Activated CD4-positive, alpha-beta memory T cell treated with anti-CD3 and anti-CD28 coated beads for 36 hours (primary cell): ENCODE results near the gene CENPT. TPM values are rescaled to one million over a fixed set of nuclear protein-coding genes. Genes with fewer than 3 reads are reported as not detected.
A peak's percentile ranks its signal among the peaks of the same experiment; 100 is the strongest.

Experiments used
- CTCF ChIA-PET: fragments of 350-600 bp; sonication (Branson Sonifier 250); formaldehyde crosslinking; loops from one replicate; lab custom pipeline; 2021; ENCODE audit warnings: antibody characterized with exemption, inconsistent platforms; lab: Charles Lee
- POLR2A ChIA-PET: fragments of 350-600 bp; sonication (Branson Sonifier 250); formaldehyde crosslinking; loops from one replicate; lab custom pipeline; 2021; ENCODE audit warnings: antibody characterized with exemption; lab: Charles Lee
- DNase-seq: peaks from one replicate; pipeline ENCODE4 v3.0.0-alpha.2; 2020
- H3K27ac Mint-ChIP-seq: one replicate; pipeline ENCODE4 v1.8.0; 2021; ENCODE audit warnings: mixed read lengths
- H3K27me3 Mint-ChIP-seq: one replicate; pipeline ENCODE4 v1.8.0; 2021; ENCODE audit warnings: mixed read lengths
- H3K36me3 Mint-ChIP-seq: one replicate; pipeline ENCODE4 v1.8.0; 2021; ENCODE audit warnings: mixed read lengths
- H3K4me1 Mint-ChIP-seq: one replicate; pipeline ENCODE4 v1.8.0; 2021; ENCODE audit warnings: low read depth, mixed read lengths
- H3K4me3 Mint-ChIP-seq: one replicate; pipeline ENCODE4 v1.8.0; 2021; ENCODE audit warnings: mild to moderate bottlenecking, mixed read lengths
- H3K9me3 Mint-ChIP-seq: one replicate; pipeline ENCODE4 v1.8.0; 2021; ENCODE audit warnings: mixed read lengths
- intact Hi-C: fragments of 100-400 bp; cut with micrococcal nuclease; formaldehyde crosslinking; loops from one replicate; pipeline ENCODE4 v1.15.1; 2023
- total RNA-seq, 2 experiments: library from RNA; stranded (reverse); gene quantifications; one replicate each; pipeline ENCODE4 v1.2.3, GENCODE V29; 2021

Gene CENPT
- total RNA-seq, 2 experiments from 2014 or later, result 39.2 to 40.2 TPM

DNA sequence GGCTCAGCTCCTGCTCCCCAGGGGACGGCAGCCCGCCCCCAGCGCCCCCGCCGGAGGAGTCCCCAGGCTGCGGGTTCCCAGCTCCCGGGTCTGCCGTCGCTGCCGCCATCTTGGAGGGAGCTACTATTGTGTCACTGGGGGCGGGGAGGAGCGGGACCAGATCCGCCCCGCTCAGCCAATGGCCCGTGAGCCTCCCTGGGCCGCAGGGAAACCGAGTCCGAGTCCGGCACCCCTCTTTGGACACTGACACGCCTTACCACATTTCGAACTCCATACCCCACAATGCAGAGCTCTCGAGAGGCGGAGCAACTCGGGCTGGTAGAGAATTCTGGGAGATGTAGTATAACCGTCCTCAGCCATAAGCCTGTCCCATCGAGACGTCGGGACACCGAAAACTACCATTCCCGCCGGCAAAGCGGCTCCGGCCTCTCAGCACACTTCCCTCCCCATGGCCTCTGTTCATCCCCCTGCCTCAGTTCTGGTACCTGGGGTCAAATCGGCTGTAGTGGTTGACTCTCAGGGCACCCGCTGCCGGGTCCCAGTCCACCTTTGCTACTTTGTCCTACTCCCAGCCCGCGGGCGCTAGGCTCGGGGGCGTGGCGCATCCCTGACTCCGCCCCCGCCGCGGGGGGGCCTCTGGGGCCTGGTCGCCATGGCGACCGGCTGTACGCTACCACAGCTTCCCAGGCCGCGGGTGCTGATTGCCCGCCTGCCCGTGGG is 40.9 kb downstream of the CENPT start, which contains the start of the genes RANBP10 and TSNAXIP1:
Gene RANBP10, minus strand, starts transcription at position 133 of the 720 bp plus-strand sequence. Its CDS starts 24 bp downstream, at position 109.
Gene TSNAXIP1, plus strand, starts transcription at position 462 of the 720 bp plus-strand sequence. CDS start 261 bp downstream, outside the sequence.
- ChIA-PET POLR2A (interaction anchor here (0.8 to 2.0 kb wide), 10 partner anchors 10 to 285 kb away, joined by 3 to 14 read pairs (median 6); partner anchors contain the start of genes CENPT, GFOD2, NUTF2 and PSMB10), CTCF (interaction anchor here (0.6 to 2.7 kb wide), 13 partner anchors 9 to 409 kb away, joined by 3 to 75 read pairs (median 3); partner anchors contain the start of gene CENPT)
- H3K4me3 Mint-ChIP-seq, result peak within 1 kb of the TSS; percentile 93
- peak within 1 kb of the TSS; percentile 91 for H3K27ac Mint-ChIP-seq
- no peaks in the 10 kb centered on the region for H3K27me3 Mint-ChIP-seq
- no peaks in the 10 kb centered on the region for H3K9me3 Mint-ChIP-seq
- H3K4me1 Mint-ChIP-seq, result peaks cover 39% of the 10 kb centered on the region
- H3K36me3 Mint-ChIP-seq, result peaks cover 22% of the 10 kb centered on the region
- peak; percentile 98 for DNase-seq
- intact Hi-C loops, result loop anchor here (1.0 to 10.0 kb wide), 7 partner anchors 36 to 325 kb away; partner anchors contain the start of genes ATP6V0D1, C16orf86, ENKD1 and GFOD2

DNA sequence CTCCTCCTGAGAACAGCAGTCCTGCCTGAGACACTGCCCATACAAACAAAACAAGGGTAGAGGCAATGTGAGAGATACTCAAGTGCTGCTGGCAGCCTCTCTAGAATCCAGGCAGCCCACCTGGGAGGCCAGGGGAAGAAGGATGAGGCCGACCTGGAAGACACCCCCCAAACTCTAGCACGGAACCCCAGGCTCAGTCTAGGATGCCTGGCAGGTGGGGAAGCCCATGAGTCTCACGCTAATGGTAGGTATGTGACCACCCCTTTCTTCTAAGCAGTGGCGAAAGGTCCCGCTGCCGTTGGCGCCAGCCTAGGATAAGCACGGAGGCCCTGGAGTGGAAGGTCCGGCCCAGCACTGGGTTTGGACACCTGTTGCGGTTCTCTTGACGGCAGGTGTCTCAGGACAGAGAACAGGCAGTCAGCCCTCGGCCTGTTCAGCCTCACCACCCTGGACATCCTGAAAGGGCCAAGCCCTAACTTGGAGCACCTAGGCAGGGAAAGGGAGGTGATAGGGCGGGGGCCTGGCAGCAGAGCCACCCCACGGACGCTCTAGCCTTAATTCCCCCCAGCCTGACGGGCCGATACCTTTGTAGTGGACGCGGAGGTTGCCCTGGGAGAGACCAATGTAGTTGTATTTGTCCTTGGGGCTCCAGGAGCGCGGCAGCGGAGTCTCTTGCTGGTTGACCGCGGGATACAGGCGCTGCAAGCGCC is 41.6 kb downstream of the CENPT start:
- Mint-ChIP-seq H3K36me3 (peaks cover 25% of the 10 kb centered on the region), H3K27me3 (no peaks in the 10 kb centered on the region), H3K4me1 (peaks cover 46% of the 10 kb centered on the region), H3K4me3 (peak overlapping the region; percentile 93), H3K27ac (peak overlapping the region; percentile 56), H3K9me3 (no peaks in the 10 kb centered on the region)
- ChIA-PET CTCF (interaction anchor here (0.6 to 2.7 kb wide), 12 partner anchors 10 to 408 kb away, joined by 3 to 75 read pairs (median 4); partner anchors contain the start of gene CENPT), POLR2A (interaction anchor here (1.2 to 2.0 kb wide), 8 partner anchors 10 to 285 kb away, joined by 4 to 14 read pairs (median 8); partner anchors contain the start of genes CENPT, GFOD2, NUTF2 and PSMB10)
- intact Hi-C loops, result loop anchor here (1.0 to 10.0 kb wide), 7 partner anchors 36 to 325 kb away; partner anchors contain the start of genes ATP6V0D1, C16orf86, ENKD1 and GFOD2
- DNase-seq, result peak; percentile 16

DNA sequence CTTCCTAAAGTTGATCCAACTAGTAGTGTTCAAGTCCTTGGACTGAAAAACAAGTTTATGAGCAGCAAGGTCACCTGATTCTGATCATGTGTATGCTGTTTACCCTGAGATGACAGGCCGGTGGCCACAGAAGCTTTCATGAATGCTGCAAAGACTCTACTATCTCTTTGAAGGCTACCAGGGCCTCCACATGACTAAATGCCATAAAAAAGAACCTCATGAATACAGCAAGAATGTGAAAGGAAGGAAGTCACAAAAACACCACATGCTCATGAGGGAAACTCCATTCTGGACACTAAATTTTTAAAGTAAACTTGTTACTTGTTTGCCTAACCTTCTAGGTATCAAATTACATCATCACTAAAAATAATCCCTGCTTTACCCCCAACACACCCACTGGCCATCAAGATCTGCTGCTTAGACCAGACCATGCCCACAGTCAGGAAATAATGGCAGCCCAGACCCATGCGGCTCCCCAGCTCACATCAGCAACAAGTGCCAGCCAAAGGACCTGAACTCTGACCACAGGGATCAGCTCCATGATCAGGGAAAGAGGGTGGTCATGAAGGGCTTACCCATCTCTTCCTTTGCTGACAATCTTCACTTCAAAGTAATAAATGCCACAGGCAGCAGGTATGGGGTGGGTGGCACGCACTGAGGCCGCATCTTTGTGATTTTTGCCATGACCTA is 42.5 kb downstream of the CENPT start:
- Mint-ChIP-seq H3K27me3 (no peaks in the 10 kb centered on the region), H3K4me1 (peaks cover 53% of the 10 kb centered on the region), H3K36me3 (peaks cover 29% of the 10 kb centered on the region), H3K4me3 (peak overlapping the region; percentile 93), H3K27ac (peak overlapping the region; percentile 56), H3K9me3 (no peaks in the 10 kb centered on the region)
- CTCF ChIA-PET, result interaction anchor here (5.3 kb wide), 1 partner anchor 11 kb away, joined by 51 read pairs; no protein-coding TSS in a partner anchor
- POLR2A ChIA-PET, result no interaction called here
- intact Hi-C loops, result loop anchor here (5.0 to 10.0 kb wide), 4 partner anchors 132 to 280 kb away; partner anchors contain the start of genes C16orf86, ENKD1, PSMB10 and RIPOR1
- no peak for DNase-seq

DNA sequence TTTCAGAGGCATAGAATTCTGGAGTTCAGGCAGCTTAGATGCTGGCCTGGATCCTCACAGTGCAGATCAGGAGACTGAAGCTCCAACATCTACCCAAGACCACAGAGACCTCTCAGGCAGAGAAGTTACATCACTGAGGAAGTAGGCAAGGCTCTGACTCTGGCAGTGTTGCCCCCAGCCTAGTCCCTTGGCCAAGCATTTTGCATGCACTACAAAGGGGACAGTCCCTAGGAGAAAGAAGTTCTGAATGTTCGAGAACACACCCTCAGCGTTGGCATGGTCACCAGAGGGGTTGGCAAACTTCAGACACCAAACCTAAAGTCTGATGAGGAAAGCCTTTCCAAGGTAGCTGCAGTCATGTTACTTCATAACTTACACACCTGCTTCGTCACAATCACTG is 43.6 kb downstream of the CENPT start:
- intact Hi-C loops, result loop anchor here (10.0 kb wide), 1 partner anchor 279 kb away; the partner anchor contains the start of gene RIPOR1
- ChIA-PET CTCF (interaction anchor here (0.7 to 5.3 kb wide), 3 partner anchors 10 to 416 kb away, joined by 3 to 51 read pairs (median 3); no protein-coding TSS in a partner anchor), POLR2A (no interaction called here)
- H3K4me1 Mint-ChIP-seq, result peaks cover 56% of the 10 kb centered on the region
- peaks cover 33% of the 10 kb centered on the region for H3K36me3 Mint-ChIP-seq
- H3K27ac Mint-ChIP-seq, result peak overlapping the region; percentile 30
- H3K4me3 Mint-ChIP-seq, result no peak overlapping the region
- peak; percentile 35 for DNase-seq
- H3K9me3 Mint-ChIP-seq, result no peaks in the 10 kb centered on the region
- H3K27me3 Mint-ChIP-seq, result no peaks in the 10 kb centered on the region

DNA sequence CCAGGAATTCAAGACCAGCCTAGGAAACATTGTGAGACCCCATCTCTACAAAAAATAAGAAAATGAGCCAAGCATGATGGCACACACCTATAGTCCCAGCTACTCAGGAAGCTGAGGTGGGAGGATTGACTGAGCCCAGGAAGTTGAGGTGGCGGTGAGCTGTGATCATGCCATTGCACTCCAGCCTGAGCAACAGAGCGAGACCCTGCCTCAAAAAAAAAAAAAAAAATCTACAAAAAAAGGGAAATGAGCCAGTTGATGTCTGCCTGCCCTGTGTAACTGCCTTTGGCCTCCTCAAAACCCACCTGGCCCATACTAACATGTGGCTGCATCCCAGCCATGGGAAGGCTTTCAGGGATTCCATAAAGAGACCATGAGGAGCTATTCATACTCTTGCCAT is 45.6 kb downstream of the CENPT start:
- intact Hi-C loops, result loop anchor here (10.0 kb wide), 1 partner anchor 277 kb away; the partner anchor contains the start of gene RIPOR1
- ChIA-PET POLR2A (no interaction called here), CTCF (interaction anchor here (0.6 to 5.3 kb wide), 3 partner anchors 14 to 321 kb away, joined by 3 to 51 read pairs (median 4); partner anchors contain the start of gene ATP6V0D1)
- H3K36me3 Mint-ChIP-seq, result peaks cover 33% of the 10 kb centered on the region
- no peaks in the 10 kb centered on the region for H3K9me3 Mint-ChIP-seq
- peak; percentile 68 for DNase-seq
- no peak overlapping the region for H3K4me3 Mint-ChIP-seq
- H3K27ac Mint-ChIP-seq, result peak overlapping the region; percentile 78
- peaks cover 60% of the 10 kb centered on the region for H3K4me1 Mint-ChIP-seq
- H3K27me3 Mint-ChIP-seq, result no peaks in the 10 kb centered on the region

DNA sequence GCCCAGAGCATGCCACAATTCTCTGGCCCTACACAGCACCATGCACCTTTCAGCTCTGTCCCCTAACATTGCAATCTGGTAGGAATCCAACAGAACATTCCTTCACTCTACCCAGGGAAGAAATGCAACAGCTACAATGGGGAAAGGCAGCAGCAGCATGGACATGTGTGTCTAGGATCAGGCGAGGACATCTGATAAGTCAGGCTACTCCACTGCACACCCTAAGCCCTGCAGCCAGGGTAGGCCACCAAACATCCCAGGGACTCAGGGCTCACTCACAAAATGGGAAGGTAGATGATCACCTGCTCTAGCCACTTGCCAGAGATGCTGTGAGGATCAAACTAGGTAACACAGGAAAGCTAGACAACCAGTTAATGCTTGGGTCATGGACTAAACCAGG is 46.3 kb downstream of the CENPT start:
- POLR2A ChIA-PET, result interaction anchor here (0.8 kb wide), 1 partner anchor 9 kb away, joined by 5 read pairs; no protein-coding TSS in a partner anchor
- H3K9me3 Mint-ChIP-seq, result no peaks in the 10 kb centered on the region
- intact Hi-C loops, result loop anchor here (10.0 kb wide), 1 partner anchor 276 kb away; the partner anchor contains the start of gene RIPOR1
- peaks cover 64% of the 10 kb centered on the region for H3K4me1 Mint-ChIP-seq
- H3K27ac Mint-ChIP-seq, result peak overlapping the region; percentile 78
- no peaks in the 10 kb centered on the region for H3K27me3 Mint-ChIP-seq
- peaks cover 35% of the 10 kb centered on the region for H3K36me3 Mint-ChIP-seq
- CTCF ChIA-PET, result interaction anchor here (1.1 to 5.3 kb wide), 3 partner anchors 15 to 239 kb away, joined by 3 to 51 read pairs (median 4); no protein-coding TSS in a partner anchor
- no peak for DNase-seq
- H3K4me3 Mint-ChIP-seq, result no peak overlapping the region

DNA sequence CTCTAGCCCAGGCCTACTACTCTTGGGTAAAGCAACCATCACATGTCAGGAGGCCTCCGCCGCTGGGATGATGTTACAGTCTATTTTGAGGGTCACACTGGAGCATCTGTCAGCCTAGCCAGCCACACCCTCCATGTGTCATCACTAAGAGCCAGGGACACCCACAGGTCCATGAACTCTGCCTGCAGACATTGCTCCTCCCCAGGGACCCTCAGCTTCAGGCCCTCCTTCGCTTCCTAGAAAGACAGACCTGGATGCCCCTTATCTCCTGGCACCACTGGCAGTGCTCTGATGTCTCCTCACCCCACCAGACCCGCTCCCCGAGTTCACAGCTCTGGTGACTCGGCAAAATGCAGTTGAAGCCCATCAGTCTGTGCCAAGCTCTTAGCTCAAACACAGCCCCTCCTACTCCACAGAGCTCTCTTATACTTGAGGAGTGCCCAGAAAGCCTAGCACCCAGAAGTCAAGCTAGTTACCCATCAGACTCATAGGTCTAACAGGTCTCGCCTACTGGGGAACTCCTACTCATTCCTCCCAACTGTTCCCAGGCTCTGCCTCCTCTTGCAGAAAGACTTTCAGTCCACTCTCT is 47.1 kb downstream of the CENPT start:
- Mint-ChIP-seq H3K4me3 (no peak overlapping the region), H3K4me1 (peaks cover 62% of the 10 kb centered on the region), H3K36me3 (peaks cover 35% of the 10 kb centered on the region), H3K27me3 (no peaks in the 10 kb centered on the region), H3K27ac (peak overlapping the region; percentile 38), H3K9me3 (no peaks in the 10 kb centered on the region)
- no peak for DNase-seq
- intact Hi-C loops, result loop anchor here (10.0 kb wide), 1 partner anchor 276 kb away; the partner anchor contains the start of gene RIPOR1
- ChIA-PET POLR2A (interaction anchor here (0.8 kb wide), 1 partner anchor 8 kb away, joined by 5 read pairs; no protein-coding TSS in a partner anchor), CTCF (interaction anchor here (1.1 to 5.3 kb wide), 4 partner anchors 8 to 240 kb away, joined by 3 to 51 read pairs (median 4); no protein-coding TSS in a partner anchor)

DNA sequence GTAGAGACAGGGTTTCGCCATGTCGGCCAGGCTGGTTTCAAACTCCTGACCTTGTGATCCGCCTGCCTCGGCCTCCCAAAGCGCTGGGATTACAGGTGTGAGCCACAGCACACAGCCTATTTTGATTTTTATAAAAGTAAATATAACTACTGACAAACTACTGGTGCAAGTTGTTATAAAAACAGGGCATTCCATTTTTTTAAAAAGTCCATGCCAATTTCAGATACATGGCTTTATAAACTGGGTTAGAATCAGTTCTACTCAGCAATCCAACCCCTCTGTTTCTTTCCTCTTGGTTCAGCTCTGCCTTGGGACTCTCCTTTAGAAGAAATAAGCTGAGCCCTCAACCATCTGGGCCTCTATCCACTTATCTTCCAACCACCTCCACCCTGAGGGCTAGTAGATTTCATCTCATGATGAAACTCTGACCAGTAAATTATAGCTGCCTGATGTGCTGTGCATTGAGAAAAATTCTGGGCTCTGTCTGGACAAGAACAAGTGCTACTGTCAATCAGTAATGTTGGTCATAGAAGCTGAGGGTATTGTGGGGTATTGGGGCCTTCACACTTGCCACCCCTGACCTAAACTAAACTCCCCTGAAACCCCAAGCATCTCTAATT is 51.3 kb downstream of the CENPT start:
- H3K4me3 Mint-ChIP-seq, result no peak overlapping the region
- CTCF ChIA-PET, result interaction anchor here (1.3 to 2.1 kb wide), 2 partner anchors 20 to 276 kb away, joined by 3 to 9 read pairs; no protein-coding TSS in a partner anchor
- no peak overlapping the region for H3K27ac Mint-ChIP-seq
- H3K27me3 Mint-ChIP-seq, result no peaks in the 10 kb centered on the region
- POLR2A ChIA-PET, result interaction anchor here (0.6 kb wide), 1 partner anchor 57 kb away, joined by 3 read pairs; no protein-coding TSS in a partner anchor
- intact Hi-C loops, result no loop called here
- no peaks in the 10 kb centered on the region for H3K9me3 Mint-ChIP-seq
- DNase-seq, result no peak
- H3K4me1 Mint-ChIP-seq, result peaks cover 26% of the 10 kb centered on the region
- H3K36me3 Mint-ChIP-seq, result peaks cover 13% of the 10 kb centered on the region

DNA sequence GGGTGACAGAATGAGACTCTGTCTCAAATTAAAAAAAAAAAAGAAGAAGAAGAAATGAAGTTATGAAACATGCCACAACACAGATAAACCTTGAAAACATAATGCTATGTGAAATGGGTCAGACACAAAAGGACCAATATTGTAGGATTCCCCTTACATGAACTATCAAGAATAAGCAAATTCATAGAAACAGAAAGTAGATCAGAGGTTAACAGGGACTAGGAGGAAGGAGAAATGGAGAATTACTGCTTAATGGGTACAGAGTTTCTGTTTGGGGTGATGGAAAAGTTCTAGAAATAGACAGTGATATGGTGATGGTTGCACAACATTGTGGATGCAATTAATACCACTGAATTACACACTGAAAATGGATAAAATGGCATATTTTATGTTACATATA is 57.4 kb downstream of the CENPT start:
- Mint-ChIP-seq H3K9me3 (no peaks in the 10 kb centered on the region), H3K4me1 (peaks cover 12% of the 10 kb centered on the region), H3K27me3 (no peaks in the 10 kb centered on the region), H3K36me3 (no peaks in the 10 kb centered on the region), H3K27ac (no peak overlapping the region), H3K4me3 (no peak overlapping the region)
- no peak for DNase-seq
- POLR2A ChIA-PET, result no interaction called here
- CTCF ChIA-PET, result no interaction called here
- intact Hi-C loops, result no loop called here

DNA sequence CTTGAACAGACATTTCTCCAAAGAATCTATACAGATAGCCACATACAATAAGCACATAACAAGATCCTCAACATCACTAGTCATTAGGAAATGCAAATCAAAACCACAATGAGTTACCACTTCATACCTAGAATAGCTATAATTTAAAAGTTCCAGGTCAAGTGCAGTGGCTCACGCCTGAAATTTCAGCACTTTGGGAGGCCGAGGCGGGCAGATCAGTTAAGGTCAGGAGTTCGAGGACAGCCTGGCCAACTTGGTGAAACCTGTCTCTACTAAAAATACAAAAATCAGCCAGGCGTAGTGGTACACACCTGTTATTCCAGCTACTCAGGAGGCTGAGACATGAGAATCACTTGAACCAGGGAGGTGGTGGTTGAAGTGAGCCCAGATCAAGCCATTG is 61.0 kb downstream of the CENPT start:
- POLR2A ChIA-PET, result no interaction called here
- H3K4me3 Mint-ChIP-seq, result no peak overlapping the region
- intact Hi-C loops, result no loop called here
- H3K36me3 Mint-ChIP-seq, result no peaks in the 10 kb centered on the region
- no peaks in the 10 kb centered on the region for H3K9me3 Mint-ChIP-seq
- DNase-seq, result no peak
- no peak overlapping the region for H3K27ac Mint-ChIP-seq
- CTCF ChIA-PET, result interaction anchor here (1.3 kb wide), 1 partner anchor 30 kb away, joined by 7 read pairs; no protein-coding TSS in a partner anchor
- no peaks in the 10 kb centered on the region for H3K27me3 Mint-ChIP-seq
- H3K4me1 Mint-ChIP-seq, result peaks cover 14% of the 10 kb centered on the region
